Mesothelial cell of epicardium (in vitro differentiated cells): ENCODE data around the gene PTGER1. TPM values are rescaled to one million over a fixed set of nuclear protein-coding genes. Genes with fewer than 3 reads are reported as not detected.

Experiments used
- DNase-seq, 2 experiments: peaks; one replicate each; pipeline ENCODE4 v3.0.0; 2021; ENCODE audit warnings: low spot score in 2 of 2; ENCODE audit not compliant: unreplicated experiment in 2 of 2
- H3K27ac Mint-ChIP-seq: 2 replicates; pipeline ENCODE4 v1.8.0; 2021; ENCODE audit warnings: mixed read lengths
- H3K27me3 Mint-ChIP-seq: 2 replicates; pipeline ENCODE4 v1.8.0; 2021; ENCODE audit warnings: low read depth, mixed read lengths
- H3K36me3 Mint-ChIP-seq: 2 replicates; pipeline ENCODE4 v1.8.0; 2021; ENCODE audit warnings: mixed read lengths
- H3K4me1 Mint-ChIP-seq: 2 replicates; pipeline ENCODE4 v1.8.0; 2021; ENCODE audit warnings: mixed read lengths
- H3K4me3 Mint-ChIP-seq: 2 replicates; pipeline ENCODE4 v1.8.0; 2021; ENCODE audit warnings: mild to moderate bottlenecking, moderate library complexity, mixed read lengths
- H3K9me3 Mint-ChIP-seq: 2 replicates; pipeline ENCODE4 v1.8.0; 2021; ENCODE audit warnings: mixed read lengths
- CTCF ChIP-seq: fragments of 200-600 bp; sonication (generic); IDR thresholded peaks from one replicate; pipeline ENCODE4 v1.5.0; 2021; ENCODE audit warnings: antibody characterized with exemption; ENCODE audit not compliant: unreplicated experiment
- total RNA-seq: library from RNA; stranded (reverse); gene quantifications from 3 replicates; pipeline ENCODE4 v1.2.1, GENCODE V29; 2021

Gene PTGER1
- total RNA-seq, 1 donor from 2014 or later = 3.5 TPM

- Mint-ChIP-seq H3K9me3 (no peaks in the 10 kb centered on the region), H3K27me3 (no peaks in the 10 kb centered on the region), H3K4me3 (peak overlapping the region; percentile 10), H3K27ac (peak overlapping the region; percentile 9), H3K36me3 (peaks cover 11% of the 10 kb centered on the region), H3K4me1 (peaks cover 39% of the 10 kb centered on the region)
- TF ChIP-seq CTCF = no peak
- no peak for DNase-seq
Measured at GRCh38 chr19:14473073-14473977, 1.8 kb downstream of the PTGER1 start.

- H3K4me3 Mint-ChIP-seq = peak overlapping the region; percentile 36
Measured at GRCh38 chr19:14472202-14472938, 2.8 kb downstream of the PTGER1 start.

GRCh38 chr19:14471436-14472187 lies 3.5 kb downstream of the PTGER1 start:
- DNase-seq = no peak
- no peak for TF ChIP-seq CTCF
- Mint-ChIP-seq H3K9me3 (no peaks in the 10 kb centered on the region), H3K27ac (no peak overlapping the region), H3K4me3 (peak overlapping the region; percentile 24), H3K27me3 (no peaks in the 10 kb centered on the region), H3K36me3 (peaks cover 6% of the 10 kb centered on the region), H3K4me1 (peaks cover 25% of the 10 kb centered on the region)

More at GRCh38 chr19:14472202-14472938, 2.8 kb downstream of the PTGER1 start:
- peak; percentile 76 to 96 for DNase-seq
- Mint-ChIP-seq H3K36me3 (peaks cover 6% of the 10 kb centered on the region), H3K27me3 (no peaks in the 10 kb centered on the region), H3K27ac (no peak overlapping the region), H3K9me3 (no peaks in the 10 kb centered on the region), H3K4me1 (peaks cover 32% of the 10 kb centered on the region)
- peak; percentile 98 for TF ChIP-seq CTCF

DNA sequence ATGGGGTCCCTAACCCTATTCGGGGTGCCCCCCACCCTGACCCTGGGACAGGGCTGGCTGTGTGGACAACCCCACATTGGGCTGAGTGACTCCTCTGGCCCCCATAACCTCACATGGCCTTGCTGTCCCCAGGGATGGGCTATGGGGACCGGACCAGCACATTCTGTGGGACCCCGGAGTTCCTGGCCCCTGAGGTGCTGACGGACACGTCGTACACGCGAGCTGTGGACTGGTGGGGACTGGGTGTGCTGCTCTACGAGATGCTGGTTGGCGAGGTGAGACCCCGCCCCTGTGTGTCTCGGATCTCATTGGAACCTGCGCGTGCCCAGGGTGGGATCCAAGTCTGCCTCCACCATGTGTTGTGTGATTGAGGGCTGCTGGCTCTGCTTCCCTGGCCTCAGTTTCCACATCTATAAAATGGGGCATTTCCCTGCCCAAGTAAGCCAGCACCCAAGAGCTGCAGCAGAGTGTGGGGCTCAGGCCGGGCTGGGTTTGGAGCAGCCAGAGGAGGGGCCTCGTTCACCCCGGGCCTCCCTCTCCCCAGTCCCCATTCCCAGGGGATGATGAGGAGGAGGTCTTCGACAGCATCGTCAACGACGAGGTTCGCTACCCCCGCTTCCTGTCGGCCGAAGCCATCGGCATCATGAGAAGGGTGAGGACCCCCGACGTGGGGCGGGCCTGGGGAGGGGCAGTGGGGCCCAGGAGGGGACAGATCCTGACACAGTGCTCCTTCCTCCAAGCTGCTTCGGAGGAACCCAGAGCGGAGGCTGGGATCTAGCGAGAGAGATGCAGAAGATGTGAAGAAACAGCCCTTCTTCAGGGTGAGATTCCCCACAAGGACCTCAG lies 4.9 kb downstream of the PTGER1 start:
- no peak for DNase-seq
- Mint-ChIP-seq H3K27ac (no peak overlapping the region), H3K9me3 (no peaks in the 10 kb centered on the region), H3K36me3 (peaks cover 8% of the 10 kb centered on the region), H3K27me3 (no peaks in the 10 kb centered on the region), H3K4me1 (peaks cover 12% of the 10 kb centered on the region), H3K4me3 (no peak overlapping the region)
- no peak for TF ChIP-seq CTCF

- H3K27me3 Mint-ChIP-seq = no peaks in the 10 kb centered on the region
- no peak overlapping the region for H3K27ac Mint-ChIP-seq
- no peak overlapping the region for H3K4me3 Mint-ChIP-seq
- peaks cover 13% of the 10 kb centered on the region for H3K36me3 Mint-ChIP-seq
- no peak for TF ChIP-seq CTCF
- H3K4me1 Mint-ChIP-seq = peaks cover 1% of the 10 kb centered on the region
- DNase-seq = no peak
- no peaks in the 10 kb centered on the region for H3K9me3 Mint-ChIP-seq
Measured at GRCh38 chr19:14467816-14468215, 7.3 kb downstream of the PTGER1 start.
